Coronary artery (tissue), 2 donors: Measurements from ENCODE around the gene NDRG3.
"Not testable (repeated sequence)": the region's sequence is repeated elsewhere in the genome, so short reads cannot be mapped to it uniquely, and the experiment has no call there.

Experiments
- DNase-seq: peaks from one replicate; pipeline ENCODE4 v3.0.0-alpha.2; 2017; ENCODE audit warnings: low spot score
- H3K27ac ChIP-seq, 2 donors: fragments of 200-600 bp; sonication (generic); one replicate each; pipeline ENCODE4 v1.5.1; 2016 to 2019
- H3K4me3 ChIP-seq: fragments of 200-600 bp; sonication (generic); 2 replicates; pipeline ENCODE4 v1.5.1; 2016; ENCODE audit warnings: mild to moderate bottlenecking, moderate library complexity
- TF ChIP-seq, protein P1 (sequence below): fragments of 200-600 bp; sonication (generic); IDR thresholded peaks from one replicate; pipeline ENCODE4 v1.5.1; 2019; ENCODE audit warnings: antibody characterized with exemption

Gene NDRG3

GRCh38 chr20:36709126-36709525 lies 36.8 kb downstream of the NDRG3 start:
- peak overlapping the region; percentile 7 to 35 for H3K27ac ChIP-seq
- no peak for DNase-seq
- TF ChIP-seq, protein P1, sequence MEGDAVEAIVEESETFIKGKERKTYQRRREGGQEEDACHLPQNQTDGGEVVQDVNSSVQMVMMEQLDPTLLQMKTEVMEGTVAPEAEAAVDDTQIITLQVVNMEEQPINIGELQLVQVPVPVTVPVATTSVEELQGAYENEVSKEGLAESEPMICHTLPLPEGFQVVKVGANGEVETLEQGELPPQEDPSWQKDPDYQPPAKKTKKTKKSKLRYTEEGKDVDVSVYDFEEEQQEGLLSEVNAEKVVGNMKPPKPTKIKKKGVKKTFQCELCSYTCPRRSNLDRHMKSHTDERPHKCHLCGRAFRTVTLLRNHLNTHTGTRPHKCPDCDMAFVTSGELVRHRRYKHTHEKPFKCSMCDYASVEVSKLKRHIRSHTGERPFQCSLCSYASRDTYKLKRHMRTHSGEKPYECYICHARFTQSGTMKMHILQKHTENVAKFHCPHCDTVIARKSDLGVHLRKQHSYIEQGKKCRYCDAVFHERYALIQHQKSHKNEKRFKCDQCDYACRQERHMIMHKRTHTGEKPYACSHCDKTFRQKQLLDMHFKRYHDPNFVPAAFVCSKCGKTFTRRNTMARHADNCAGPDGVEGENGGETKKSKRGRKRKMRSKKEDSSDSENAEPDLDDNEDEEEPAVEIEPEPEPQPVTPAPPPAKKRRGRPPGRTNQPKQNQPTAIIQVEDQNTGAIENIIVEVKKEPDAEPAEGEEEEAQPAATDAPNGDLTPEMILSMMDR = no peak
- H3K4me3 ChIP-seq = no peak overlapping the region

DNA sequence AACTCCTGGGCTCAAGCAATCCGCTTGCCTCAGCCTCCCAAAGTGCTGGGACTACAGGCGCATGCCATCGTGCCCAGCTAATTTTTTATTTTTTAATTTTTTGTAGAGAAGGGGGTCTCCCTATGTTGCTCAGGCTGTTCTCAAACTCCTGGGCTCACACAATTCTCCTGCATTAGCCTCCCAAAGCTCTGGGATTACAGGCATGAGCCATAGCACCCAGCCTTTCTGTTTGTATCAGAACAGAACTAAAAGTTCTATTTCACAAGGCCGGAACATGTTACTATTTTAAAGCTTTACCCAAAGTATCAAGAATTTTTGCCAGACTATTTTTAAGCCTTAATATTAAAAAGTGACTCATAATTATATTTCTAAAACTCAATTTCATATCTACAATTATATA lies 42.4 kb downstream of the NDRG3 start:
- H3K4me3 ChIP-seq = no peak overlapping the region
- TF ChIP-seq, protein P1 = no peak
- DNase-seq = peak; percentile 74
- peak overlapping the region; percentile 77 to 87 for H3K27ac ChIP-seq

- TF ChIP-seq, protein P1 = no peak
- Histone ChIP-seq H3K4me3 (no peak overlapping the region), H3K27ac (no peak overlapping the region)
- DNase-seq = no peak
Observed at GRCh38 chr20:36700438-36700837, 45.5 kb downstream of the NDRG3 start.

DNA sequence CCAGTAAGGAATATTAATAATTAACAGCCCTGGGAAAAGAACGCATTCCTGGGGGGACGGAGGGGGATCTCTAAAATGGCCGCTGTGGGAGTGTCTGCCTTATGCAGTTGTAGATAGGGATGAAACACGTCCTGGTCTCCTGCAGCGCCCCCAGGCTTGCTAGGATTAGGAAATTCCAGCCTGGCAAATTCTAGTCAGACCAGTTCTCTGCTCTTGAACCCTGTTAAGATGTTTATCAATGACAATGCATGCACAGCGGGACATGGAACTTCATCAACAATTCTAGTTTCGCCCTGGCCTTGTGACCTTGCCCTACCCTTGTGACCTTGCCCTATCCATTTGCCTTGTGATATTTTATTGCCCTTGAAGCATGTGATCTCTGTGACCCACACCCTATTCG lies 50.4 kb downstream of the NDRG3 start:
- DNase-seq, H3K27ac ChIP-seq, H3K4me3 ChIP-seq: not testable (repeated sequence)

DNA sequence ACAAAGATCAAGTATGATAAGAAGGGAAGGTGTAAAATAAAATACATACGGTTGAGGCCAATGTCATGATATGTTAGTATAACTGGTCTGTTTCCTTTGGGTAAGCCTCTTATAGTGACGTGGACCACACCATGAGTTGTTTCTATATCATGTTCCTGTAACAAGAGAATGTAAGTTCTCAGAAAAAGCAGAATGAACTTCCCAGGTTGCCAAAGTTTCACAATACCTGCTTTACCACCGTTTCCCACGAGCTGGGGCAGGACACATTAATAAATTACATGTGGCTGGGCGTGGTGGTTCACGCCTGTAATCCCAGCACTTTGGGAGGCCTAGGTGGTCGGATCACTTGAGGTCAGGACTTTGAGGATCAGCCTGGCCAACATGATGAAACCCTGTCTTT lies 57.3 kb downstream of the NDRG3 start:
- Histone ChIP-seq H3K4me3 (no peak overlapping the region), H3K27ac (no peak overlapping the region)
- TF ChIP-seq, protein P1 = no peak
- DNase-seq = no peak

DNA sequence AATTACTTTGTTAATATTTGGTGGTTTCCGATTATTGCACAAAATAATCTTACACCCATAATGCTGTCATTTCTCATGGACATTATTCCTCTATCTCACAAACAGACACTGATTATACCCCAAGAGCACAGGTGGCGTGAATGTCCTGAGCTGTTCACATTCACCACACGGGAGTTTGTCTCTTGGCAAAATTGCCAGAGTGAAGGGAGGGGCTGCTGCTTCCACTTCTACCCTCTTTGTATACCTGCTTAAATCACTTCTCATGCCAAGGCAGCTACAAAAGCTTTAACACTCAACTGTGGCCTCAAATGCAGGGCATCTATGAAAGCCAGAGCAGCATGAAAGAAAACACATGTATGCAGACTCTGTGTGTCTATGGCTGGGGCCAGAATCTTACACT lies 58.0 kb downstream of the NDRG3 start:
- Histone ChIP-seq H3K4me3 (no peak overlapping the region), H3K27ac (no peak overlapping the region)
- TF ChIP-seq, protein P1 = no peak
- DNase-seq = no peak

DNA sequence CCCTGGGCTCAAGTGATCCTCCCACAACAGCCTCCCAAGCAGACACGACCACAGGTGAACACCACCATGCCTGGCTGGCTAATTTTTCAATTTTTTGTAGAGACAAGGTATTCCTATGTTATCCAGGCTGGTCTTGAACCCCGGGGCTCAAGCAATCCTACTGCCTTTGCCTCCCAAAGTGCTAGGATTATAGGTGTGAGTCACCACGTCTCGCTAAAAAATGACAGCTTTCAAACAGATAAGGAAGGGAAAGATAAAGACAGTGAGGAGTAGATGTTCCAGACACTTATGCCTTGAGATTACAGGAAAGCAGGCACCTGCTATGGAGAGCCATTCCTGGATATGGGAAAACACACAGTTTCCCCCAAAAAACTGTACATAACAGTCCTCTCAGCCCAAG lies 58.9 kb downstream of the NDRG3 start:
- H3K4me3 ChIP-seq = no peak overlapping the region
- no peak for DNase-seq
- TF ChIP-seq, protein P1 = no peak
- no peak overlapping the region for H3K27ac ChIP-seq

DNA sequence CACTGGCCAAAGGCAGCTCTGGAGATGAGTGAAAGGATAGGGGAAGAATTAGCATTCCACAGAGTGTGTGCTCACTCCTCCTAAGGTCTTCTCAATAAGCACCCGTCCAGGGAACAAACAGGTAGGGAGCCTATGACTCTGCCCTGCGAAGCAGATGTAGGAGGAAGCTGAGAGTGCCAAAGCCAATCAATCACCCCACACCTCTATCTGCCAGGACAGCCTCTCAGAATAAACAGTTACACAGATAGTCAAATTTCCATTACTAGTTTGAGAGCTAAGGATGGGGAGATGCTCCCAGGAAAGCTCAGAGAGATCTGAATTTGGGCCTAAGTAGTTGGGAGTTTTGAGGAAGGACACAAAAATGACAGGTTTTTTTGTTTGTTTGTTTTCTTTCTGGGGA lies 59.4 kb downstream of the NDRG3 start:
- DNase-seq = no peak
- Histone ChIP-seq H3K4me3 (no peak overlapping the region), H3K27ac (no peak overlapping the region)
- TF ChIP-seq, protein P1 = no peak
